A673 (cell line): ENCODE data around the gene TEAD3. TPM values are rescaled to one million over a fixed set of nuclear protein-coding genes. Genes with fewer than 3 reads are reported as not detected.

Source experiments
- BruUV-seq: library from RNA; stranded (reverse); fragments of 400-500 nt; replicated peaks from 2 replicates; lab custom pipeline; 2021; lab: Mats Ljungman, UMichigan
- CTCF ChIA-PET: fragments of 300-600 bp; sonication (Branson Sonifier 250); formaldehyde crosslinking; loops from one replicate; lab custom pipeline; 2022; ENCODE audit warnings: antibody characterized with exemption; lab: Charles Lee
- POLR2A ChIA-PET: fragments of 300-600 bp; sonication (Branson Sonifier 250); formaldehyde crosslinking; loops from one replicate; lab custom pipeline; 2022; ENCODE audit warnings: antibody characterized with exemption; ENCODE audit not compliant: low non-redundant PET; lab: Charles Lee
- DNase-seq: peaks from one replicate; pipeline ENCODE4 v3.0.0-alpha.2; 2015; ENCODE audit warnings: low spot score
- H3K27ac ChIP-seq: fragments of 200-600 bp; sonication (generic); 2 replicates; pipeline ENCODE4 v1.5.1; 2016; ENCODE audit warnings: mixed run types, low read depth, mild to moderate bottlenecking, mixed read lengths, antibody characterized with exemption, low read length; ENCODE audit not compliant: poor library complexity, severe bottlenecking
- H3K27me3 ChIP-seq: fragments of 200-600 bp; sonication (generic); replicated peaks from 2 replicates; pipeline ENCODE4 v1.6.1; 2017; ENCODE audit warnings: mixed run types, low read depth, mild to moderate bottlenecking, mixed read lengths, antibody characterized with exemption, low read length; ENCODE audit not compliant: insufficient read depth, poor library complexity
- H3K36me3 ChIP-seq: fragments of 200-600 bp; sonication (generic); 2 replicates; pipeline ENCODE4 v1.6.1; 2016; ENCODE audit warnings: mixed run types, mild to moderate bottlenecking, mixed read lengths, antibody characterized with exemption, low read length; ENCODE audit not compliant: insufficient read depth, poor library complexity, severe bottlenecking
- H3K4me1 ChIP-seq: fragments of 200-600 bp; sonication (generic); 2 replicates; pipeline ENCODE4 v1.6.1; 2017; ENCODE audit warnings: mixed run types, mild to moderate bottlenecking, mixed read lengths, antibody characterized with exemption, low read length; ENCODE audit not compliant: insufficient read depth, poor library complexity, severe bottlenecking
- H3K4me3 ChIP-seq: fragments of 200-600 bp; sonication (generic); 2 replicates; pipeline ENCODE4 v1.5.1; 2016; ENCODE audit warnings: low read depth, mixed run types, mild to moderate bottlenecking, mixed read lengths, low read length; ENCODE audit not compliant: poor library complexity, severe bottlenecking
- H3K9me3 ChIP-seq: fragments of 200-600 bp; sonication (generic); 2 replicates; pipeline ENCODE4 v1.6.1; 2016; ENCODE audit warnings: mixed run types, low read depth, mild to moderate bottlenecking, mixed read lengths, antibody characterized with exemption, low read length; ENCODE audit not compliant: poor library complexity, severe bottlenecking
- EZH2 ChIP-seq: fragments of 200-600 bp; sonication (generic); IDR thresholded peaks from 2 replicates; pipeline ENCODE4 v1.6.1; 2017; ENCODE audit warnings: borderline replicate concordance, low read depth, mild to moderate bottlenecking, mixed read lengths, antibody characterized with exemption, low read length; ENCODE audit not compliant: poor library complexity, severe bottlenecking
- intact Hi-C: fragments of 100-400 bp; cut with micrococcal nuclease; formaldehyde crosslinking; loops from one replicate; pipeline ENCODE4 v1.10.0; 2022; ENCODE audit not compliant: unreplicated experiment
- total RNA-seq: library from RNA; stranded (reverse); gene quantifications from 2 replicates; pipeline ENCODE4 v1.2.3, GENCODE V29; 2021
- TF ChIP-seq, protein P1 (sequence below): fragments of 300-800, 200-600 bp; sonication (generic); conservative IDR thresholded peaks from 2 replicates; pipeline ENCODE4 v1.5.1; 2017; ENCODE audit warnings: low read depth, mild to moderate bottlenecking, antibody characterized with exemption, low read length, moderate library complexity, mixed read lengths

The TEAD3 gene
- total RNA-seq, 1 experiment from 2014 or later: 10.3 TPM

DNA sequence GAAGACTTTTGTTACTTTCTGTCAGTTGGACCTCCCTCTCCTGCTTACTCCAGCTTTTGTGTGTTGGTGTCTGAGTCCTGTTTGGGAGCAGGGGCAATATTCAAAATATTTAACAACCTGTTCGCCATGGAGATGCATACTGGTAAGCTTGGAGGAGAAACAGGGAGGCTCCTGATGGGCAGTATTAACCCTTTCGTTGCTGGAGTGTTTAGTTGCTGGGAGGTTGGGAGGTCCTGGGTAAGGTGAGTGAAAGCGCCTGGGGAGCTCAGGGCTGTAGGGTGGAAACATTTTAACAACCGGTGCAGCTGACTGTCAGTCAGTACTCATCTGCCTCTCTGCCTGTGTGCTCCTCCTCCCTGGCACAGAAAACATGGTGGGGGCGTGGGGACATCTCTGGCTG is 11.7 kb upstream of the TEAD3 start:
- no peaks in the 10 kb centered on the region for H3K9me3 ChIP-seq
- no TSS peak for BruUV-seq
- POLR2A ChIA-PET: no interaction called here
- intact Hi-C loops: no loop called here
- no peak for DNase-seq
- H3K27me3 ChIP-seq: no peaks in the 10 kb centered on the region
- no peaks in the 10 kb centered on the region for H3K36me3 ChIP-seq
- H3K27ac ChIP-seq: no peak overlapping the region
- CTCF ChIA-PET: no interaction called here
- no peaks in the 10 kb centered on the region for H3K4me1 ChIP-seq
- no peak overlapping the region for H3K4me3 ChIP-seq
- TF ChIP-seq, protein P1, sequence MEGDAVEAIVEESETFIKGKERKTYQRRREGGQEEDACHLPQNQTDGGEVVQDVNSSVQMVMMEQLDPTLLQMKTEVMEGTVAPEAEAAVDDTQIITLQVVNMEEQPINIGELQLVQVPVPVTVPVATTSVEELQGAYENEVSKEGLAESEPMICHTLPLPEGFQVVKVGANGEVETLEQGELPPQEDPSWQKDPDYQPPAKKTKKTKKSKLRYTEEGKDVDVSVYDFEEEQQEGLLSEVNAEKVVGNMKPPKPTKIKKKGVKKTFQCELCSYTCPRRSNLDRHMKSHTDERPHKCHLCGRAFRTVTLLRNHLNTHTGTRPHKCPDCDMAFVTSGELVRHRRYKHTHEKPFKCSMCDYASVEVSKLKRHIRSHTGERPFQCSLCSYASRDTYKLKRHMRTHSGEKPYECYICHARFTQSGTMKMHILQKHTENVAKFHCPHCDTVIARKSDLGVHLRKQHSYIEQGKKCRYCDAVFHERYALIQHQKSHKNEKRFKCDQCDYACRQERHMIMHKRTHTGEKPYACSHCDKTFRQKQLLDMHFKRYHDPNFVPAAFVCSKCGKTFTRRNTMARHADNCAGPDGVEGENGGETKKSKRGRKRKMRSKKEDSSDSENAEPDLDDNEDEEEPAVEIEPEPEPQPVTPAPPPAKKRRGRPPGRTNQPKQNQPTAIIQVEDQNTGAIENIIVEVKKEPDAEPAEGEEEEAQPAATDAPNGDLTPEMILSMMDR: no peak
- TF ChIP-seq EZH2: no peak

DNA sequence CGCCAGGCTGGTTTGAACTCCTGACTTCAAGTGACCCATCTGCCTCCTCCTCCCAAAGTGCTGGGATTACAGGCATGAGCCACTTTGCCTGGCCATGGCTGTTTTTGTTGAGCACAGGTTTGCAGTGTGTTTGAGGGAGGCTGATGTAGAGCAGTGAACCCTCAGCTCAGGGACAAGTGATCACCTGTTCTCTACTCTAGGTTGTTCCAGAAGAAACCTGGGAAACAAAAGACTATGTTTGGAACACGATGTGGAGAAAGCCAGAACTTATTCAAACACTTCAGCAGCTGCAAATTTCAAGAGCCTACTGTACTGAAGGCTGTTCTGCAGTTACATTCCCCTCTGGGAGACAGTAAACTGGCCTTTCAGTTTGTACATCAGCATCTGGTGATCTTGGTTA is 11.1 kb upstream of the TEAD3 start:
- H3K4me1 ChIP-seq: no peaks in the 10 kb centered on the region
- no peaks in the 10 kb centered on the region for H3K36me3 ChIP-seq
- TF ChIP-seq, protein P1: no peak
- TF ChIP-seq EZH2: no peak
- no peaks in the 10 kb centered on the region for H3K9me3 ChIP-seq
- intact Hi-C loops: no loop called here
- H3K27me3 ChIP-seq: no peaks in the 10 kb centered on the region
- H3K4me3 ChIP-seq: no peak overlapping the region
- ChIA-PET POLR2A (no interaction called here), CTCF (no interaction called here)
- BruUV-seq: no TSS peak
- DNase-seq: no peak
- H3K27ac ChIP-seq: no peak overlapping the region

DNA sequence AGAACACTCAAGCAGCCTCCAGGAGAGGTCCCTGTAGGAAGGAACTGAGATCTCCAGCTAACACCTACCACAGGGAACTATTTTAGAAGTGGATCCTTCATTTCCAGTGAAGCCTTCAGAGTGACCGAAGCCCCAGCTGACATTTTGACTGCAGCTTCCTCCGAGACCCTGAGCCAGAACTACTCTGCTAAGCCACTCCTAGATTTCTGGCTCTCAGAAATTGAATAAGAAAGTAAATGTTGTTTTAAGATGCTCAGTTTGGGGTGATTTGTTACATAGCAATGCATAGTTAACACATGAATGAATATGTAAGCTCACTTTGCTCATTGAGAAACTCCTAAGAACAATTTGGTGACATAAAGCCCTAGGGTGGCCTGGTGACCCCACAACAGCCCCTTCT is 10.3 kb upstream of the TEAD3 start:
- H3K27ac ChIP-seq: no peak overlapping the region
- no peak for DNase-seq
- H3K4me3 ChIP-seq: no peak overlapping the region
- no peaks in the 10 kb centered on the region for H3K27me3 ChIP-seq
- H3K4me1 ChIP-seq: no peaks in the 10 kb centered on the region
- TF ChIP-seq EZH2: no peak
- TF ChIP-seq, protein P1: no peak
- BruUV-seq: no TSS peak
- intact Hi-C loops: no loop called here
- POLR2A ChIA-PET: no interaction called here
- H3K36me3 ChIP-seq: no peaks in the 10 kb centered on the region
- CTCF ChIA-PET: interaction anchor here (0.6 kb wide), 1 partner anchor 10 kb away, joined by 10 read pairs; no protein-coding TSS in a partner anchor
- H3K9me3 ChIP-seq: no peaks in the 10 kb centered on the region
